HG02678 (cell line): ENCODE measurements around the gene CLDN14.
A peak's percentile ranks its signal among the peaks of the same experiment; 100 is the strongest.

ENCODE experiments used
- ATAC-seq: cut with Tn5 transposase; IDR thresholded peaks from one replicate; pipeline ENCODE4 v1.9.1; 2021; ENCODE audit warnings: mild to moderate bottlenecking, moderate library complexity; ENCODE audit not compliant: unreplicated experiment

The CLDN14 gene

DNA sequence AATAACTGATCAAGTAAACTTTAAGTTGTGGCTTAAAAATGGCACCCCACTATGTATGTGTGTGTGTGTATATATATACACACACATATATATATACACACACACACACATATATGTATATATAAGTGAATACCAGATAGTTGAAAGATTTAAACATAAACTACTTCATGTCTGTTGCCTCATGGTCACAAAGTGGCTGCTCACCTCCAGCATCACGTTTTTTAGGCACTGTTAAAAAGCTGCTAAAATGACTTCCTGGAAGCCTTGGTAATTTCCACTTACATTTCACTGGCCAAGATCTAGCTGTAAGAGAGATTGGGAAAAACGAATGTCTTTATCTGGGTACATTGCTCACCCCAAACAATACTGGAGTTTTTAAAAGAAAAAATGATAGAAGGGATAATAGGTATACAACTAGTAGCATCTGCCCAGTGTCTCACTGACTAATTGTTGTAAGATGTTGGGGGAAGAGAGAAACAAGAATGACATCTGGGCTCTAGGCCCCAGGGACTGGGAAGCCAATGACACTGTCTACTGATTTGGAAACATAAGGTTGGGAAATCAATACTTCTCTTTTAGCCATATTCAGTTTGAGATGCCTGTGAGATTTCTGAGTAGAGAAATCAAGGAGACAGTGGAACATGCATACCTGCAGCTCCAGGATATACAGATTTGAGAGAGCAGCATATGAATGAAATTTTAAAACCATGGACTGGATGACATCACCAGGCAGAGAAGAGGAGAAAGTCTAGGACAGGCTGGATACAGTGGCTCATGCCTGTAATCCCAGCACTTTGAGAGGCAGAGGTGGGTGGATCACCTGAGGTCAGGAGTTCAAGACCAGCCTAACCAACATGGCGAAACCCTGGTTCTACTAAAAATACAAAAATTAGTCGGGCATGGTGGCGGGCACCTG is 42.8 kb downstream of the CLDN14 start:
- no peak for ATAC-seq

DNA sequence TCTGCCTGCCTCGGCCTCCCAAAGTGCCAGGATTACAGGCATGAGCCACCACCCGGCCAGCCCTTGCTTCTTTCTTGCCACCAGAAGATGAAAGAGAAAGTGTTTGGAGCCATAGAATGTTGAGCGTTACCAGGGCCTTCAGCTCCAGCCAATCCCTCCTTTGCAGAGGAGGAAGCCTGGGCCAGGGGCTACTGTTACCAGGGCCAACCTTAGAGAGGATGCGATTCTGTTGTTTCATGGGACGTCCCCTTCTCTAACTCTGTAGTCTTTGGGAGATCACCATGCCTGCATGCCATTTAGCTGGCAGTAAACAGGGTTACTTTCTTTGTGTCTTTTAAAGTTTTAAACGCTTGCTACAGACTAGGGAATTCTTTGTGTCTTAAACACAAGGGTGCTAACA is 45.8 kb downstream of the CLDN14 start:
- ATAC-seq: no peak

DNA sequence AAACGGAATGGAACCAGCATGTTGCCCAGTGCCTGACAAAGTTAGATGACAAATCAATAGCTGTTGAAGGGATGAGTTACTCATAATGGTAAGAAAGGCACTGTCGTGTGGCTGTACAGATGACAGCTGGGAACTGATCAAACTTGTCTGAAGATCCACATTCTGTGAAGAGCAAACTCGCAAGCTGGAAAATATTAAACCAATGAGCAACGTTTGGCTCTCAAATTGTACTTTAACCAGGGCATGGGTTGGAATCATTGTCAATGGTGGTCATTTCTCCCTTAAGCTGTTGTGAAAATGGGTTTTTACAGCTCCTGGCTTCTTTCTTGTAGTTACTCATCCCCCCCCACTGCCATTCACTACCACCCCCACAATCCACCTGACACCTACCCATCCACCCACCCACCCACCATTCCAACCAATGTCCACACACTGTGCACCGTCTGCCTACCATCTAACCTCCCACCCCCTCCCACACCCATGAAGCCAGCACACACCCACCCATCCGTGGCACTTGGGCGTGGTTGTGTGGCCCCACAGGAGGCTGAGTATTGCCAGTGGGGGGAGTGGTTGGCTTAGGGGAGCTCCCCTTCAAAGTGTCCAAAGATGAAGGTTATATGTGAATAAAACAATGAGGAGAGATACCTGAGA is 46.7 kb downstream of the CLDN14 start:
- no peak for ATAC-seq

DNA sequence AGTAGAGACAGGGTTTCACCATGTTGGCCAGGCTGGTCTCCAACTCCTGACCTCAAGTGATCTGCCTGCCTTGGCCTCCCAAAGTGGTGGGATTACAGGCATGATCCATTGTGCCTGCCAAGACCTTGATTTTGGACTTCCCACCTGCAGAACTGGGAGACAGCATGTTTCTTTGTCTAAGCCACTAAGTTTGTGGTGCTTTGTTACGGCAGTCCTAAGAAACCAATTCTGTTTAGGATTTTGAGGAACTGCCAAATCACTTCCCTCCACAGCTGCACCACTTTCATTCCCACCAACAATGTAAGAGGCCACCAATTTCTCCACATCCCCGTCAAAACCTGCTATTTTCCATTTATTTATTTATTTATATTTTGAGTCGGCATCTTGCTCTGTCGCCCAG is 48.7 kb downstream of the CLDN14 start:
- no peak for ATAC-seq

DNA sequence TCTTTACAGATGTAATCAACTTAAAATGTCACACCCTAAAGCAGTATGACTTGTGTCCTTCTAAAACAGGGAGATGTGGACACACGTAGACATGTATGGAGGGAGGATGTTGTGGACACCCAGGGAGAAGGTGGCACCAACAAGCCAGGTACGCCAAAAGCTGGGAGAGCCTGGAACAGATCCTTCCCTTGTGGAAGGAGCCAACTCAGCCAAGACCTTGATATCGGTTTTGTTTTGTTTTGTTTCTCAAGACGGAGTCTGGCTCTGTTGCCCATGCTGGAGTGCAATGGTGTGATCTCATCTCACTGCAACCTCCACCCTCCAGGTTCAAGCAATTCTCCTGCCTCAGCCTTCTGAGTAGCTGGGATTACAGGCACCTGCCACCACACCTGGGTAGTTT is 49.1 kb downstream of the CLDN14 start:
- no peak for ATAC-seq

DNA sequence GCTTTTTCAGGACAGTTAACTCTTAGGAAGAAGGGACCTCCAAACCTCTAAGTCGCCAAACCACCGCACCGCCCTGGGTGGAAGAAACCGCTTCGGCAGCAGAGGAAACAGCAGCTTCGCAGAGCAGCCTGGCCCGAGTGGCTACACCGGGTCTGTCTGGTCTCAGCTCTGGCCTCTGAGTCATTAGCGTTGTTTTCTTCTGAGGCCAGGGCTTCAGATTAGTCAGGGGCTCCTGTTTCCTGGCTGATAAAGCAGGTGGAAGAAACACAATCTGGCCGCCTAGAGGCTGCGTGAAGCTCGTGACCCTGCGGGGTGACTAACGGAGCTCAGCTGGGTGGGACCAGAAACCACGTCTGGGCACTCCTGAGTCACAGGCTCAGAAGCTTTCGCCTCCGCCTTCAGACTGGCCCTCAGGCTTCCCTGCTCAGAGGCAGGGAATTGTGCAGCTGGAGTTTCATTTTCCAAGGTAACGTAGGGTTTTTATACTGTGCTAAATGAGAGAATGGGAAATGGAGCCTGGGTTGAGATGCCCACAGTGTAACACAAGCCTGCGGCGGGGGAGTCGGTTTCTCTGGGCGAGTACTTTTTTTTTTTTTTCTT is 49.9 kb downstream of the CLDN14 start:
- ATAC-seq: peak; percentile 81

DNA sequence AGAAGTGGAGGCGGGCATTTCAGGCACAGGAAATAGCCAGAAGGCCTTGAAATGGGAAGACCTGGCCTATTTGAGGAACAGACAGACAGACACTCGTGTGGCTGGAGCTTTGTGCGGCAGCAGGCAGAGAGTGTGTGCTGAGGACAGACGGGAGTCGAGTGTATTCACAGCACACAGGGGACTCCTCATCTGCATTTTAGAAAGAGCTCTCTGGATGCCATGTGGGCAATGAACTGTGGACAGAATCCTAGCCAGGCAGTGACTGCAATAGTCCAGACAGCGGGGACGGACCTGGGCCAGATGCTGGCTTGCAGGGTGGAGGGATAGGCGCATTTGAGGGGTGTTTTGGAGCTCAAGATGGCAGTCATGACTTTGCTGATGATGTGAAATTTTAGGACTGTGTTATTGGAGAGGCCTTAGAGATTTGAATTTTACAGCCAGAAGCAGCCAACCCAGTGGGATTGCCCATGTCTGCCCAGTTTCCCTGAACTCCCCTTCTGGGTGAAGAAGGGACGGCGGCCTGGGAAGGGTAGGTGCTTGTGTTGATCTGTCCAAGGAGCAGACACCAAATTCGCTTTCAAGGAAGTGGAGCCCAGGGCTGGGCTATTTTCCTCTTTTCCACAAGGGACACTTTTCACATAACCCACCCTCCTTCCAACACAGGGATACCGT is 51.0 kb downstream of the CLDN14 start:
- ATAC-seq: no peak

DNA sequence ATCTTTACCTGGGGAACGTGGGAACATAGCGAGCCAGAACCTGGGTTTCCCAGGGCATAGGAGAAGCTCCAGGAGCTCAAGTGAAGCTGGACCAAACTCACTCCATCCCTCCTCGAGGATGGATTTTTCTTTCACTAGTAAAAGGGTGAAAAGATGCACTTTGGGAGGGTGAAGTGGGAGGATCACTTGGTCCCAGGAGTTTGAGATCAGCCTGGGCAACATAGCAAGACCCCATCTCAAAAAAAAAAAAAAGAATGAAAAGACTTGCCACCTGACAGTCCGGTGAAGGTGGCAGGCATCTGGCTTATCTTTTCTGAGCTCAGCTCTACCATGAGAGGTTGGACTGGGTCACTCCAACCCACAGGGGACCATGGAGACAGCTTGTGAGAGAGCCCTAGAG is 52.4 kb downstream of the CLDN14 start:
- no peak for ATAC-seq

DNA sequence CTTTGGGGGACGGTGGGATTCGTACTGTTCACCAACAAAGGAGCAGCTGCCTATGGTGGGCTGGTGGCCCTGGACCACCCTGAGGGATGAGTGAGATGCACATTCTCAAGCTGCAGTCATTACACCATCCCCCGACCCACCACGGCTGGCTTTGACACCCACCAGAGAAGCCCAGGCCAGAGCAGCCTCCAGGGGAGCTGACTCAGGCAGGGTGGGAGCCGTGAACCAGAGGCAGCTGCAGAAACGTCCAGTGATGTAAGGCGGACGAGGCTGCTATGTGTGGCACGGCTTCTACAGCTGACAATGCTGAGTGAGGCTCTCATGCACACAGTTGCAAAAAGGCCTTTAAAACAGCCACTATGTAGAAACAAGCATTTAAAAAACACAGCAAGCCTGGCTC is 54.6 kb downstream of the CLDN14 start:
- ATAC-seq: no peak

DNA sequence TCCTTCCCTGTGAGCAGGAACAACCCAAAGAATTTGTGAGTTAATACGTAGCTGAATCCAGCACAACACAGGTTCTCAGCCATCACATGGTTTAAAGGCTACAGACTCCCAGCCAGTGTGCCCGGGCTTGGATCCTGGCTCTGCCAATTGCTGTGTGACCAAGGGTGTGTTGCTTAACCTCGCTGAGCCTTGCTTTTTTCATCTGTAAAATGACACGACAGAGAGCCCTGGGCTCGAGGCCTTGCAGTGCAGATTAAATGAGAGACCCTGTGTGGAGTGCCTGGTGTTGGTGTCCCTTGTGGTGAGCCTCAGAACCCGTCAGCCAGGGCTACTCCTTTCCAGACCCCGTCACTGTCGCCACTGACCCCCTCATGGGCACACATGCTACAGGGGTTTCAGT is 55.3 kb downstream of the CLDN14 start:
- ATAC-seq: no peak

DNA sequence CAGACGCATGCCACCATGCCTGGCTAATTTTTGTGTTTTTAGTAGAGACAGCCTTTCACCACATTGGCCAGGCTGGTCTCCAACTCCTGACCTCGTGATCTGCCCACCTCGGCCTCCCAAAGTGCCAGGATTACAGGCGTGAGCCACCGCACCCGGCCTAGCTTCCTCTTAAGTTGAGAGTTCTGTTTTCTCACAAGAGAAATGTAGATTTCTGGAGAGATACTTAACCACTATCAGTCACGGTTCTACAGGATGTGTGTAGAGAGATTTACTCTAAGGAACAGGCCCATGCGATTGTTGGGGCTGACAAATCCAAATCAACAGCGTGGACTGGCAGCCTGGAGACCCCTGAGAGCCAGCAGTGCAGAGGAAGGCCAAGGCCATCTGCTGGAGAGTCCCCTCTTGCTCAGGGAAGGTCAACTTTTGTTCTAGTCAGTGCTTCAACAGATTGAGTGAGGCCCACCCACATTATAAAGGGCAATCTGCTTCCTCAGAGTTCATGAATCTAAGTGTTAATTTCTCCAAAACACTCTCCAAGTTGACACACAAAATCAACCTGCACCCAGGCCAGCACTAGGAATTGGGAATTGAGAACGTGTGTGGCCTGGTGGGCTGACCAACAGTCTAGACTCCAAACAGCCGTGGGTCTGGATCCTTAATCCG is 56.0 kb downstream of the CLDN14 start:
- ATAC-seq: no peak

DNA sequence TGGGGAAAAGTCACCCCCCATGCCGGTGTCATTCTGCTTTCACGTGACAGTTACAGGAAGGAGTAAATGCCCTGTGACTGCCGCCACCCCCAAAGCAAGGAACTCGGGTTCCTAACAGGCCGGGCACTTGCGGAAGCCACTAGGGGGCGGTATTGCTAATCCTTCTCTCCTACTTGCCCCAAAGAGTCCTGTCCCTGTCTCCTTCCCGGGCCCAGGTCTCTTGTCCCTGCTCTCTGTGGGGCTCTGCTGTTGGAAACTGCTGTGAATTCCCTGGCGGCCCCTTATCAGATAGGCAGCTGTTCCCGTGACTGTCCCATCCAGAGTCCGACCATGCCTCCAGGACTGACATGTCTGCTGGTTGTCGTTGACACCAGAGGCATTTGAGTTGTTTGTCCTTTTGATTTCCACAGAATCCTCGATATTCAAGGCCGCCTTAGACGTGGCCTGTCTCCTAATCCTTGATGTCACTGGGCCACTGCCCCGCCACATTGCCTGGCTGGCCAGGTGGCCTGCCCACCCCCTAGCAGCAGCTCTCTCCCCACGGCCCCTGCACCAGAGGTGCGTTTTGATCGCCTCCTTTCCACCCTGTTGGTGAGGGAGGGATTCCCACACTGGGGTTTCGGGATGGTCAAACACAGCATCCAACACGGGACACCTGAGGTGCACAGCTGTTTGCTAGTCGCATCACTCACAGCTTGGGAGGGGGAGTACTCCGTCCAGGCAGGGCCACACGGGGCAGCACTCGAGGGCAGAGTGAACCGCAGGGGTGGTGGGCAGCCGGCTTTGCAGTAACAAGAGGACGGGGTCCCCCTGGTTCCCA is 57.4 kb downstream of the CLDN14 start:
- no peak for ATAC-seq

DNA sequence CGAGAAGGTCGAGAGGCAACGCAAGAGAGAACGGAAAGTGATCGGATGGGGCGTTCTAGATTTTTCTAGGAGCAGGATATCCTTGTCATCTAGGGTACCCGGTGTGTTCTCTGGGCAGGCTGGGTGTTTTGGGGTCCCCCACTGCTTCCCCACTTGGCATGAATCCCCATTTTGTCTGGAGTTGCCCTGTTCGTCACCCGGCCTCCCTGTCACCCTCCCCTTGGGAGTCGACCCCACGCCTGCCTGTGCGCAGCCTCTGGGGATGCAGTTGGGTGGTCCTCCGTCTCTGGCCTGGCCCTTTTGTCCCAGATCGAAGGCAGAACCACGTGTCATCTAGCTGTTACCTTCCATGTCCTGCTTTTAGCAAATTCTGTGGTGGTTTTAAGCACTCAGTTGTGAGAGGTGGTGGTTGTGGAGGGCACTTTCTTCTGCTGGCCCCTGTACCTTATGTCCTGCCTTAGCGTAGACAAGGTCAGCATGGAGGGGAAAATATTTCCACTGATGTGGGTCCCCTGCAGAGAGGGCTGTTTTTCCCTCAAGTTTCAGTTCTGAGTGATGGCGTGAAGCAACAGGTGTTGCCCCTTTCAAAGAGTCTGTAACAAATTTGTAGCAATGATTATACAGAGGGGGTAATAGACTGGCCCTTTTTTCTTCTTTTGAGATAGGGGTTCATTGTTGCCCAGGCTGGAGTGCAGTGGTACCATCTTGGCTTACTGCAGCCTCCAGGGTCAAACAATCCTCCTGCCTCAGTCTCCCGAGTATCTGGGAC is 59.2 kb downstream of the CLDN14 start:
- ATAC-seq: no peak

DNA sequence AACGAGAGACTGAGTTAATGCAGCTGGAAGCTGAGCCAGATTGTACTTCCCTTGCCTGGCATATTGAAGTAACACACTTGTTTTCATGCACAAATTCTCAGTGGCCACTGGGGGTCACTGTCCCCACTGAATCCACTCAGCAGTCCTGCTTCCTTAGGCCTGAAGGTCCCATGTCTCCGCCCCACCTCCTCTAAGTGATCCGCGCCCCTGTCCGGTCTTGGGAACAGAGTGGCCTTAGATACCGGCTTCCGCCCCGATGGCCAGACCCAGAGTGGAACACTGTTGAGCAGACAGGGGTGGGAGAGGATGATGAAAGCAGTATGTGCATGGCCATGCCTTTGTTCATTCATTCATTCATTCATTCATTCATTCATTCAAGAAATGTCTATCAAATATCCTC is 59.9 kb downstream of the CLDN14 start:
- no peak for ATAC-seq

DNA sequence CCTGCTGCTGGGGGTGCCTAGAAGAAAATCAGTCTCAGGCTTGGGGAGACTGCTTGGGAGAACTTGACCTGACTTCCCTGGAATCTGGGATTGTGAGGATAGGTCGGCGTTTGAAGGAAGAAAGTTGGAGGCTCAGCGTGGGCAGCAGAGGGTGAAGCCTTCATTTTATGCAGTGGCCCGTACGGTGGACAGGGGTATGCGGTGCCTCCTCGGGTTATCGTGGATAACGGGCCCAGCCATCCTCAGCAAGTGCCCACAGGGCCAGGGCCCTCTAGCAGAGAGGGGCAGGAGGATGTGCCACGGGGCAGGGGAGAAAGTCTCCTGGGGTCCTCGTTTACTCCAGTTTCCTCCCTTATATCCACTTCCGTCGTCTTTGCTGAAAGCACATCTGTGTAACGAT is 60.7 kb downstream of the CLDN14 start:
- no peak for ATAC-seq

DNA sequence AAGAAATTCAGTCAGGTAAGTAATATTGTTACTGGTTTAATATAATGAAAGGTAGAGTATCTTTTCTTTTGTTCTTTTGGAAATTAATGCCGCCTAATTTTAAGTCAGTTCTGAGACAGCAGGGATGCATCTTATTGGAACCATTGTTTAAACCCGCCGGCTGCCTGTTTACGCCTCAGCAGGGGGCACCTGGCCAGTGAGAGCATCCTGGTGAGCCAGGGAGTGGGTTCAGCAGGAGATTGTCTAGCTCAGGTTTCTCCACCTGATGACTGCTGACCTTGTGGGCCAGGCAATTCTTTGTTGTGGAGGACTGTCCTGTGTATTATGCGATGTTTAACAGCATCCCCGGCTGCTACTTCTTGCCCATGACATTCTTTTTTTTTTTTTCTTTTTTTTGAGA is 64.5 kb downstream of the CLDN14 start:
- ATAC-seq: no peak

DNA sequence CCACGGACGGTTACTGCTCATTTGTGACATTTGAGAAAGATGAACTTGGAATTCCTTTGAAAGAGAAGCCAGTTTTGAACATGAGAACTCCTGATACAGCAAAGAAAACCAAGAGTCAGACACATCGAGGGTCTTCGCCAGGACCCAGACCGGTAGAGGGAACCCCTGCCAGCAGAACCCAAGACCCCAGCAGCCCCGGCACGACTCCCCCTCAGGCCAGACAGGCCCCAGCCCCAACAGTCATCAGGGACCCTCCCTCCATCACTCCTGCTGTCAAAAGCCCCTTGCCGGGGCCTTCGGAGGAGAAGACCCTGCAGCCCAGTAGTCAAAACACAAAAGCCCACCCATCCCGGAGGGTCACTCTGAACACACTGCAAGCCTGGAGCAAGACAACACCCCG is 67.0 kb downstream of the CLDN14 start:
- no peak for ATAC-seq

DNA sequence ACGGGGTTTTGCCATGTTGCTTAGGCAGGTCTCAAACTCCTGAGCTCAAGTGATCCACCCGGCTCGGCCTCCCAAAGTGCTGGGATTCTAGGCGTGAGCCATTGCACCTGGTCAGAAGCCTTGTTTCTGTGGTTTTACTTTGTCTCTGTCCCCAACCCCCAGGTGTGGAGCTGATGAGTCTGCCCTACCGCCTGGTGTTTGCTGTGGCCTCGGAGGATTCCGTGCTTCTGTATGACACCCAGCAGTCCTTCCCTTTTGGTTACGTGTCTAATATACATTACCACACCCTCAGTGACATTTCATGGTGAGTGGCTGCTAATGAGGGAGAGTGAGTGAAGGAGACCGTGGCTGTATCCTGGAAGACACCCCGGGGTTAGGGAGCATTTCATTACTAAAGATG is 68.6 kb downstream of the CLDN14 start:
- ATAC-seq: no peak
